GM10266 (cell line): ENCODE data around the gene TMEM176A.

Source experiments
- DNase-seq: peaks from one replicate; pipeline ENCODE4 v3.0.0; 2012; ENCODE audit errors: extremely low spot score
- CTCF ChIP-seq: IDR thresholded peaks from 2 replicates; pipeline ENCODE4 v1.5.1; 2012; ENCODE audit warnings: mild to moderate bottlenecking, low read depth; ENCODE audit not compliant: control insufficient read depth, insufficient read depth; ENCODE audit errors: missing control alignments

TMEM176A gene, protein sequence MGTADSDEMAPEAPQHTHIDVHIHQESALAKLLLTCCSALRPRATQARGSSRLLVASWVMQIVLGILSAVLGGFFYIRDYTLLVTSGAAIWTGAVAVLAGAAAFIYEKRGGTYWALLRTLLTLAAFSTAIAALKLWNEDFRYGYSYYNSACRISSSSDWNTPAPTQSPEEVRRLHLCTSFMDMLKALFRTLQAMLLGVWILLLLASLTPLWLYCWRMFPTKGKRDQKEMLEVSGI

GRCh38 chr7:150800581-150801241 is at the start of gene TMEM176A:
Gene TMEM176A, plus strand, starts transcription at chr7:150800769. Its CDS starts 782 bp downstream, at chr7:150801551.
- no peak for TF ChIP-seq CTCF
- no peak for DNase-seq

GRCh38 chr7:150751702-150752101 is 48.9 kb upstream of the TMEM176A start:
- TF ChIP-seq CTCF = no peak
- no peak for DNase-seq

DNA sequence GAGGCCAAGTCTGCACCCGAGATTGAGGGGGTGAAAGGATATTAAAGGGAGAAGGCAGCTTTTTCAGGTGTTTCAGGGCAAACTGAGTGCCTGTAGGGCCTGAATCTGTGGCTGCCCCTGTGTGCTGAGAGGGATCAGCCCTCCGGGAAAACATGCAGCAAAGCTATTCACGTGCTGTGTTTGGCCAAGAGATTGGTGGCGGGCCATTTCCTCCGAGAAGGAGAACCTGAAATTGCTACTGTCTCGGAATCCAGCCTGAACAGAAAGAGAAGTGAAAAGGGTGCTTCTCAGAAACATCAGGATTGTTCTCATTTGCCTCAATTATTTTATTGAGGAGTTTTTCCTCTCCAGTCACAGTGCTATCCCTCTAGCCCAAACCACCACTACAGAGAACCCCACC is 47.3 kb upstream of the TMEM176A start:
- no peak for DNase-seq
- TF ChIP-seq CTCF = no peak

DNA sequence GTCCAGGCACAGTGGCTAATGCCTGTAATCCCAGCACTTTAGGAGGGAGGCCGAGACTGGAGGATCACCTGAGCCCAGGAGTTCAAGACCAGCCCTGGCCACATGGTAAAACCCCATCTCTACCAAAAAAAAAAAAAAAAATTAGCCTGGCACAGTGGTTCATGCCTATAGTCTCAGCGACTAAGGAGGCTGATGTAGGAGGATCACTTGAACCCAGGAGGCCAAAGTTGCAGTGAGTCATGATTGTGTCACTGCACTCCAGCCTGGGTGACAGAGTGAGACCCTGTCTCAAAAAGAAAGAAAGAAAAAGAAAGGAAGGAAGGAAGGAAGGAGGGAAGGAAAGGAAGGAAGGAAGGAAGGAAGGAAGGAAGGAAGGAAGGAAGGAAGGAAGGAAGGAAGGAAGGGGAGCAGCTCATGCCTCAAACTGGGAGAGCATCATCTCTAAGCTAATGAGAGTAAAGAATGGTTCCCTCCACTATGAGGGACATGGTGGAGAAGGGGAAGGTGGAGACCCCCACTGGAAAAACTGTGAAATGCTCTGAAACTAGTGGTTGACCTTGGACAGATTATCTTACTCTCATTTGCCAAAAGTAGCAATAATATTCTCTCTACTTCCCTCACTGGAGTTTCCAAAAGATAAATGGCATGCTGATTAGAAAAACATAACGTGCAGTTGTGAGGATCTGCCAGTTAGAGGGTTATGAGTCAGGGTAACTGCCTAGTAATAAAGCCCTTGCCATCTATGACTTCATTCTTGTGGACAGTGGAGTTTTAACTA is 46.6 kb upstream of the TMEM176A start:
- peak; percentile 42 for DNase-seq
- peak; percentile 45 for TF ChIP-seq CTCF

- TF ChIP-seq CTCF = no peak
- no peak for DNase-seq
Measured at GRCh38 chr7:150754951-150755350, 45.6 kb upstream of the TMEM176A start.

- no peak for TF ChIP-seq CTCF
- peak; percentile 54 for DNase-seq
Measured at GRCh38 chr7:150755473-150756099, 45.0 kb upstream of the TMEM176A start.

DNA sequence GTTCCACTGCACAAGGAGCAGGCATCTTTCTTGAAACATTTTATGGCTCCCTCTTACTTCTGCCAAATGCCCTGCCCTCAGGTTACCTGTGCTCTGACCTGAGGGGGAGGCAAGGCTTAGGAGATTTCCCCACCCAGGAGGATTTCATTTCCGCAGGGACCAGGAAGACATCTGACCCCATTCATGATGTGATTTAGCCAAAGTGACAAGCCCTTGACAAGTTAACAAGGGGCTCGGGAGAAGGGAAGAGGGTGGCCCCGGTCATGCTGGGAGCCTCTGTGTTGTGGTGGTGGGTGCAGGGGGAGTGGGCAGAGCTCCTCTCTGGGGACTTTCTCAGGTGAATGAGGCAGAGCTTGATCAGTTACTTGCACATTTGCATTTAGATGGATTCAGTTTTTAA is 44.4 kb upstream of the TMEM176A start:
- no peak for DNase-seq
- TF ChIP-seq CTCF = no peak
